ENCODE results near the gene OR2L2. TPM values are rescaled to one million over a fixed set of nuclear protein-coding genes. Genes with fewer than 3 reads are reported as not detected.

OR2L2 gene
- total RNA-seq, 4 donors from 2014 or later = 0.19 TPM; not detected in 3

DNA sequence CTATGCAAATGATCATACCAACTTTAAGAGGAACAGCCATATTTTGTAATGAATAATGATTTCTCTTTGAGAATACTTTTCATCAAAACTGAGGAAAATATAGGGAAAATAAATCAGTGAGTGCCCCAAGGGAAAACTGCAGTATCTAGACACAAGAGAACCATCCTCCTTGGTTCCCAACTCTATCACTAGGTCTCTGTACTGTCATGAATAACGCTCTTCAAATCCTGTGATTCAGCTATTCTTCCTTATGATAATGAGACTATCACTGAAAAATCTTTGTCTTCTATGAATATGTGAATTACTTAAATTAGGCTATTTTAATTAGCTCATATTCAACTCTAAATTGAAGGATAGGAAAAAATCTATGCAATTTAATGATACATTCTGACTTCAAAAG is 14.1 kb upstream of the OR2L2 start:
- TF ChIP-seq, protein P1, sequence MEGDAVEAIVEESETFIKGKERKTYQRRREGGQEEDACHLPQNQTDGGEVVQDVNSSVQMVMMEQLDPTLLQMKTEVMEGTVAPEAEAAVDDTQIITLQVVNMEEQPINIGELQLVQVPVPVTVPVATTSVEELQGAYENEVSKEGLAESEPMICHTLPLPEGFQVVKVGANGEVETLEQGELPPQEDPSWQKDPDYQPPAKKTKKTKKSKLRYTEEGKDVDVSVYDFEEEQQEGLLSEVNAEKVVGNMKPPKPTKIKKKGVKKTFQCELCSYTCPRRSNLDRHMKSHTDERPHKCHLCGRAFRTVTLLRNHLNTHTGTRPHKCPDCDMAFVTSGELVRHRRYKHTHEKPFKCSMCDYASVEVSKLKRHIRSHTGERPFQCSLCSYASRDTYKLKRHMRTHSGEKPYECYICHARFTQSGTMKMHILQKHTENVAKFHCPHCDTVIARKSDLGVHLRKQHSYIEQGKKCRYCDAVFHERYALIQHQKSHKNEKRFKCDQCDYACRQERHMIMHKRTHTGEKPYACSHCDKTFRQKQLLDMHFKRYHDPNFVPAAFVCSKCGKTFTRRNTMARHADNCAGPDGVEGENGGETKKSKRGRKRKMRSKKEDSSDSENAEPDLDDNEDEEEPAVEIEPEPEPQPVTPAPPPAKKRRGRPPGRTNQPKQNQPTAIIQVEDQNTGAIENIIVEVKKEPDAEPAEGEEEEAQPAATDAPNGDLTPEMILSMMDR (IDR thresholded peaks at IDR 0.05; ENCODE audit: low read depth) = no peak

DNA sequence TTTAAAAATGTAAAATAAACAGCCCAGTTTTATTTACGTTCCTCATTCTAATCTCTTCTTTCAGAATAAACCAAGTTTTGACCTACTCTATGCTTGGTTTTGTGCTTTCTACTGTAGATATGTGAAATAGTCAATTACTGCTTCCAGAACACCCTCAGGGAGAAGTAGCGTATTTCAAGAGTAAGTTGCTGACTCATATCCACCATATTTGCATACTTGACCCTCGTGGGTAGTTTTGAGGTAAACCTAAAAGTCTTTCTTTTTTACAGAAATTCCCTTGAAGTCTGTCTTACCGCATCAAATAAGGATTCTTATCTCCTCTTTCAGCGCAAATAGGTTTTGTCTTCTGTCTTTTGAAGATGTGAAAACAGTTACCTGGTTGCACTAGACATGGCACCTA is 15.3 kb downstream of the OR2L2 start:
- TF ChIP-seq, protein P1 (IDR thresholded peaks at IDR 0.05; ENCODE audit: low read depth) = no peak

DNA sequence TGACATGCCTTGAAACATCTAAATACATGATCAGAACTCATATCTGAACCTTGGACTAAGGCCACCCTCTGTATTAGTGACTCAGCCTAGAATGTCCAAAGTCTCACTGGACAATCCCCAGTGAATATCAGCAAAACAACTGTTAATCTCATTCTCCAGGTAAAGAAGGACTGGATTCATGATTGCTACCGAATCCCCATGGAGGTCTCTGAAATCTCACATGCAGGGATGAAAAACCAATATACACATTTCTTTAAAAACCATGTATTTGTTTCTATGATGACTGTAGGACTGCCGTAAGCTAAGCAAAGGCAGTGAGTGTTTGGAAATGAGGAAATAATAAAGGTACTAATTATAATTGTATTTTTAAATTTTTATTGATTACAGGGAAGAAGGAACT is 16.7 kb downstream of the OR2L2 start, which contains the start of gene OR2L3:
Gene OR2L3 (plus strand): TSS at position 301 of the 400 bp plus-strand sequence. CDS start 13,846 bp downstream, outside the sequence.
- TF ChIP-seq, protein P1 (IDR thresholded peaks at IDR 0.05; ENCODE audit: low read depth) = no peak

DNA sequence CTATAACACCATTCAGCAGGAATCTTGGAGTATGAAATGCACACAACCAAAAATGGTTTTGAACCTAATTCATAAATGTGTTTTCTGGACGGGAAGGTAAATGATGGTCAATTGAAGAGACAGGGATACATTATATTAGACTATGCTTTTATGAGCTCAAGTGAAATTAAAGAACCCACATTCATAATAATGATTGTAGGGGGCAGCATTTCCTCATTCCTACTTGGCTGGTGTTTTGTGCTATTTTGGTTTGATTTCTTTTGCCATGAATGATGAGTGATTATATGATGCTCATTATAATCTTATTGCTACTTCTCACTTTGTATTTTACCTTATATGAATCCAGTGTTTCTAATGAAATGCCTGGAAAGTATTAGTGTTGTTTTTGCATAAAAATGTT is 17.1 kb downstream of the OR2L2 start:
- TF ChIP-seq, protein P1 (IDR thresholded peaks at IDR 0.05; ENCODE audit: low read depth) = no peak

DNA sequence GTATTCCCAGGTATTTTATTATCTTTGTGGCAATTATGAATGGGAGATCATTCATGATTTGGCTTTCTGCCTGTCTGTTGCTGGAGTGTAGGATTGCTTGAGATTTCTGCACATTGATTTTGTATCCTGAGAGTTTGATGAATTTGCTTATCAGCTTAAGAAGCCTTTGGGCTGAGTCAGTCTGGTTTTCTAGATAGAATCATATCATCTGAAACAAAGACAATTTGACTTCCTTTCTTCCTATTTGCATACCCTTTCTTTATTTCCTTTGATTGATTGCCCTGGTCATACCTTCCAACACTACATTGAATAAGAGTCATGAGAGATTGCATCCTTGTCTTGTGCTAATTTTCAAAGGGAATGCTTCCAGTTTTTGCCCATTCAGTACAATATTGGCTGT is 24.8 kb downstream of the OR2L2 start:
- TF ChIP-seq, protein P1 (IDR thresholded peaks at IDR 0.05; ENCODE audit: low read depth) = no peak

DNA sequence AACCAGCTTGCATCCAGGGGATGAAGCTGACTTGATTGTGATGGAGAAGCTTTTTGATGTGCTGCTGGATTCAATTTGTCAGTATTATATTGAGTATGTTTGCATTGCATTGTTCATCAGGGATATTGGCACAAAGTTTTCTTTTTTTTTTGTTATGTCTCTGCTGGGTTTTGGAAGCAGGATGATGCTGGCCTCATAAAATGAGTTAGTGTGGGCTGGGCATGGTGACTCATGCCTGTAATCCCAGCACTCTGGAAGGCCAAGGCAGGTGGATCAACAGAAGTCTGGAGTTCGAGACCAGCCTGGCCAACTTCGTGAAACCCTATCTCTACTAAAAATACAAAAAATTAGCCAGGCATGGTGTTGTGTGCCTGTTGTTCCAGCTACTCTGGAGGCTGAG is 25.4 kb downstream of the OR2L2 start:
- TF ChIP-seq, protein P1 (IDR thresholded peaks at IDR 0.05; ENCODE audit: low read depth) = no peak

DNA sequence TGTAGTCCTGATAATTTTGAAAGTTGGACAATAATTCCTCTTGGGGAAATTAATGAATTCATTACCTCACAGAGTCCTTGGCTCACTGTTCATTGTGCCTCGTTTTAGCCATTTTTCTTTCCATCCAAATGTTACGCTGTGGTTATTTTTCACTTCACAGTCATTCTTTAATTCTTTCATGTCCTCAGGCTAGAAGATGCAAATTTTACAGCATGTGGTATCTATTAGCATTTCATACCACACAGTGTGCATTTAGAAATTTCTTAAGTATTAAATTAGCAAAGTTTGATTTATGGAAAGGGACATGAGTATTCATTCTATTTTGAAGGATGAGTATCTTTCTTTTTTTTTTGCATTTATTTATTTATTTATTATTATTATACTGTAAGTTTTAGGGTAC is 35.2 kb downstream of the OR2L2 start:
- TF ChIP-seq, protein P1 (IDR thresholded peaks at IDR 0.05; ENCODE audit: low read depth) = no peak
